Neuronal stem cell (in vitro differentiated cells): ENCODE results near the gene SCRT2.

Source experiments
- DNase-seq: peaks from one replicate; pipeline ENCODE4 v3.0.0-alpha.2; 2013; ENCODE audit warnings: low spot score
- H2AFZ ChIP-seq: one replicate; pipeline ENCODE4 v1.6.1; 2013; ENCODE audit warnings: mild to moderate bottlenecking, low read length, inconsistent platforms
- H2AK5ac ChIP-seq: 2 replicates; pipeline ENCODE4 v1.6.1; 2013; ENCODE audit warnings: low read depth, mild to moderate bottlenecking, inconsistent platforms, low read length, moderate library complexity, mixed read lengths
- H2BK120ac ChIP-seq: 2 replicates; pipeline ENCODE4 v1.6.1; 2013; ENCODE audit warnings: low read depth, mild to moderate bottlenecking, inconsistent platforms, low read length, moderate library complexity, mixed read lengths
- H2BK12ac ChIP-seq: one replicate; pipeline ENCODE4 v1.6.1; 2013; ENCODE audit warnings: low read length, inconsistent platforms
- H2BK15ac ChIP-seq: 2 replicates; pipeline ENCODE4 v1.6.1; 2013; ENCODE audit warnings: mild to moderate bottlenecking, low read length, inconsistent platforms, mixed read lengths
- H2BK5ac ChIP-seq: one replicate; pipeline ENCODE4 v1.6.1; 2013; ENCODE audit warnings: inconsistent platforms, mild to moderate bottlenecking, low read length, moderate library complexity
- H3K14ac ChIP-seq: one replicate; pipeline ENCODE4 v1.6.1; 2013; ENCODE audit warnings: low read length, inconsistent platforms
- H3K18ac ChIP-seq: 2 replicates; pipeline ENCODE4 v1.6.1; 2013; ENCODE audit warnings: low read length, inconsistent platforms
- H3K23ac ChIP-seq: 2 replicates; pipeline ENCODE4 v1.6.1; 2013; ENCODE audit warnings: low read depth, mild to moderate bottlenecking, mixed read lengths, low read length, inconsistent platforms; ENCODE audit not compliant: poor library complexity
- H3K27ac ChIP-seq: replicated peaks from 3 replicates; pipeline ENCODE4 v1.5.1; 2013; ENCODE audit warnings: low read length, inconsistent platforms
- H3K27me3 ChIP-seq, 3 experiments: 2 replicates each; pipeline ENCODE4 v1.6.1; 2013; ENCODE audit warnings: low read length in 3 of 3, mild to moderate bottlenecking in 2 of 3, inconsistent platforms in 1 of 3, low read depth in 1 of 3, mixed read lengths in 1 of 3, moderate library complexity in 1 of 3; ENCODE audit not compliant: control insufficient read depth in 3 of 3, insufficient read depth in 3 of 3
- H3K36me3 ChIP-seq, 2 donors: replicated peaks in 1 of 2; 2 replicates each; pipeline ENCODE4 v1.6.1; 2013; ENCODE audit warnings: low read length in 2 of 2; ENCODE audit not compliant: control insufficient read depth in 2 of 2, insufficient read depth in 2 of 2
- H3K4ac ChIP-seq: 2 replicates; pipeline ENCODE4 v1.6.1; 2013; ENCODE audit warnings: inconsistent platforms, mild to moderate bottlenecking, low read length, moderate library complexity
- H3K4me1 ChIP-seq, 2 donors: 1 replicate in 1 of 2; 2 replicates in 1 of 2; pipeline ENCODE4 v1.6.1; 2013; ENCODE audit warnings: low read length in 2 of 2, low read depth in 1 of 2; ENCODE audit not compliant: control insufficient read depth in 2 of 2, insufficient read depth in 1 of 2
- H3K4me2 ChIP-seq: one replicate; pipeline ENCODE4 v1.6.1; 2013; ENCODE audit warnings: mild to moderate bottlenecking, low read length, inconsistent platforms; ENCODE audit not compliant: insufficient read depth, poor library complexity, severe bottlenecking
- H3K4me3 ChIP-seq, 2 donors: 2 replicates each; pipeline ENCODE4 v1.5.1; 2013; ENCODE audit warnings: low read length in 2 of 2, mild to moderate bottlenecking in 2 of 2, inconsistent platforms in 1 of 2, moderate library complexity in 1 of 2
- H3K79me1 ChIP-seq: one replicate; pipeline ENCODE4 v1.6.1; 2013; ENCODE audit warnings: low read depth, mild to moderate bottlenecking, inconsistent platforms, low read length, moderate library complexity
- H3K9ac ChIP-seq: one replicate; pipeline ENCODE4 v1.6.1; 2013; ENCODE audit warnings: mild to moderate bottlenecking, low read depth, low read length, inconsistent platforms; ENCODE audit not compliant: poor library complexity
- H3K9me3 ChIP-seq, 2 donors: replicated peaks in 1 of 2; 2 replicates each; pipeline versions ENCODE3 to v1.6.1; 2013; ENCODE audit warnings: low read length in 2 of 2, mild to moderate bottlenecking in 2 of 2, inconsistent platforms in 1 of 2, low read depth in 1 of 2, mixed read lengths in 1 of 2, moderate library complexity in 1 of 2; ENCODE audit not compliant: control insufficient read depth in 2 of 2, insufficient read depth in 1 of 2
- H4K8ac ChIP-seq: one replicate; pipeline ENCODE4 v1.6.1; 2013; ENCODE audit warnings: low read depth, mild to moderate bottlenecking, inconsistent platforms, low read length, moderate library complexity
- H4K91ac ChIP-seq: one replicate; pipeline ENCODE4 v1.6.1; 2013; ENCODE audit warnings: low read length, low read depth, mild to moderate bottlenecking, inconsistent platforms; ENCODE audit not compliant: poor library complexity
- WGBS, 2 donors: extraction: QIAGEN DNeasy Blood & Tissue Kit; methylation state at CpG; one replicate each; pipeline ENCODE4 v1.1.7; 2013; ENCODE audit warnings: missing lambda C conversion rate in 2 of 2, mixed read lengths in 1 of 2; ENCODE audit not compliant: insufficient read length in 2 of 2, insufficient replicate concordance in 1 of 2; ENCODE audit errors: extremely low coverage in 2 of 2; 5-methylcytosine and 5-hydroxymethylcytosine counted together

The SCRT2 gene

DNA sequence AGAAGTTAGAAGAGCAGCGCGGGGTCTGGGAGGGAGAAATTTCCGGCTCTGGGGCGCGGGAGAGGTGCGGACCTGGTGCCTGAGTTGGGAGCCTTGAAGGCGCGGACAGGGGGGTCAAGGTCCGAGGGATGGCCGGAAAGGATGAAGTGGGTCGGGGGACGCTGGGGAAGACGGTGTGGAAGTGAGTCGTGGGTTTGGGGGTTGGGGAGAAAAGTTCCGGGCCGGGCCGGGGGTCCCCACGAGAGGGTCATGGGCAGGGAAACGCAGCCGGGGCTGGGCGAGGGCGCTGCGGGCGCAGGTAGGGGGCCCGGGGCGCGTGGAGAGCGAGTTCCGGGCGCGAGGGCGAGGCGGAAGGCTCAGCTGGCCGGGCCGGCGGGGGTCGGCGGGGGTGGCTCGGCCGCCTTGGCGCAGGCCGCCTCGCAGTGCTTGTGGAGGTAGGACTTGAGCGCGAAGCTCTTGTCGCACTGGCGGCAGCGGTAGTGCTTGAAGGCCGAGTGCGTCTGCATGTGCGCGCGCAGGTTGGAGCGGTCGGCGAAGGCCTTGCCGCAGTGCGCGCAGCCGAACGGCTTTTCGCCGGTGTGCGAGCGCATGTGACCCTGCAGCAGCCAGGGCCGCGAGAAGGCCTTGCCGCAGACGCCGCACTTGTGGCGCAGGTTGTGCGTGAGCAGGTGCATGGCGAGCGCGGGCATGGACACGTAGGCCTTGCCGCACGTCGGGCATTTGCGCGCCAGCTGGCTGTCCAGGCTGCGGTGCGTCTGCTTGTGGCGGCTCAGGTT is 12.1 kb downstream of the SCRT2 start:
- Histone ChIP-seq H3K23ac (no peak overlapping the region), H2AK5ac (peak overlapping the region; percentile 23), H2BK120ac (no peak overlapping the region), H4K91ac (no peak overlapping the region), H3K9ac (no peak overlapping the region), H3K18ac (peak overlapping the region; percentile 29), H3K4me1 (peaks cover 10 to 16% of the 10 kb centered on the region in 2 donors), H2BK5ac (no peak overlapping the region), H2AFZ (no peak overlapping the region), H3K14ac (no peak overlapping the region), H3K27me3 (peaks cover 0 to 64% (median 44%) of the 10 kb centered on the region in 3 experiments), H3K4ac (no peak overlapping the region), H3K36me3 (no peaks in the 10 kb centered on the region), H2BK12ac (peak overlapping the region; percentile 77), H3K79me1 (no peaks in the 10 kb centered on the region), H2BK15ac (peak overlapping the region; percentile 3), H3K27ac (no peak overlapping the region), H3K4me2 (no peak overlapping the region), H3K4me3 (no peak overlapping the region), H3K9me3 (no peaks in the 10 kb centered on the region), H4K8ac (no peak overlapping the region)
- WGBS, 2 donors, result no CpG with 5 or more reads among the region's 84 CpGs
- no peak for DNase-seq

DNA sequence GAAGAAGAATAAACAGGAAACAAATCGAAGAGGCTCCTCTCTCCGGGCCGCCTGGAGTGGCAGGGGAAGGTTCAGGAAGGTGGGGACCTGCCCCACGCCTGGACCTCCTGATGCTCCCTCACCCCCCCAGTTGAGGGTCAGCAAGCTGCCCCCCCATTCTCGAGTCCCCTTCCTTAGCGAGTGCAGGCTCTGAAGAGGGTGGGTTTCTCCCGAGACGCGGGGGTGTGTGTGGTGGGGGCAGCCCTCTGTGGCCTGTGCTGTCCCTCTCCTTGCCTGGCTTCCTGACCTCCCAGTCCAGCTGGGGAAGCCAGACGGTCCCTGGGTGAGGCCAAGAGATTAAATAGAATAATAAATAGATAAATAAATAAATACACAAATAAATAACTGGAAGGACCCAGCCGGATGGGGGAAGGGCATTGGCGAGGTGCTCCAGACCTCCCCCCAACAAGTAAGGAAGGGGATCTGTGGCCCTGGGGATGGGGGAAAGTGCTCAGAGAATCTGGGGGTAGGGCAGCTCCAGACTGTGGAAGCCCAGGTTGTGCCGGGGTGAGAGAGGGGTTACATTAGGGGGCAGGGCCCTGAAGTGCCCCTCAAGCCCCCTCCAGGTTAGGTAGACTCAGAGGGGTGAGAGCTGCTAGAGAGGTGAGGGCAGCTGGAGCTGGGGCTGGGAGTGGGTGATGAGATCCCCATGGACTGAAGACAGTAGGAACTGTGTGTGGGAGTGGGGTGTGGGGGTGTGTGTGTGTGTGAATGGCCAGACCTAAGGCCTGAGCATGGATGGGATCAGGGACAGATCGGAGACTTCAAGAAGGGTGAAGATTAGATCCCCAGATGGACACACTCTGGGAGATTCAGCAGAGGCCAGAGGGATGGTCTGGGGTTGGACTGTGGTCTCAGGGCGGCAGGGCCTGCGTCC is 13.1 kb downstream of the SCRT2 start:
- Histone ChIP-seq H3K4me2 (no peak overlapping the region), H3K18ac (peak overlapping the region; percentile 86), H3K4ac (no peak overlapping the region), H3K79me1 (no peaks in the 10 kb centered on the region), H3K4me1 (peaks cover 10 to 17% of the 10 kb centered on the region in 2 donors), H3K4me3 (no peak overlapping the region), H4K91ac (no peak overlapping the region), H3K27ac (no peak overlapping the region), H2AK5ac (peak overlapping the region; percentile 23), H3K27me3 (peaks cover 0 to 72% (median 44%) of the 10 kb centered on the region in 3 experiments), H2AFZ (peak overlapping the region; percentile 79), H2BK120ac (no peak overlapping the region), H2BK12ac (no peak overlapping the region), H3K23ac (no peak overlapping the region), H3K9me3 (no peaks in the 10 kb centered on the region), H3K14ac (no peak overlapping the region), H2BK5ac (peak overlapping the region; percentile 62), H3K9ac (no peak overlapping the region), H4K8ac (no peak overlapping the region), H3K36me3 (no peaks in the 10 kb centered on the region), H2BK15ac (peak overlapping the region; percentile 65)
- no CpG with 5 or more reads among the region's 16 CpGs for WGBS, 2 donors
- no peak for DNase-seq

DNA sequence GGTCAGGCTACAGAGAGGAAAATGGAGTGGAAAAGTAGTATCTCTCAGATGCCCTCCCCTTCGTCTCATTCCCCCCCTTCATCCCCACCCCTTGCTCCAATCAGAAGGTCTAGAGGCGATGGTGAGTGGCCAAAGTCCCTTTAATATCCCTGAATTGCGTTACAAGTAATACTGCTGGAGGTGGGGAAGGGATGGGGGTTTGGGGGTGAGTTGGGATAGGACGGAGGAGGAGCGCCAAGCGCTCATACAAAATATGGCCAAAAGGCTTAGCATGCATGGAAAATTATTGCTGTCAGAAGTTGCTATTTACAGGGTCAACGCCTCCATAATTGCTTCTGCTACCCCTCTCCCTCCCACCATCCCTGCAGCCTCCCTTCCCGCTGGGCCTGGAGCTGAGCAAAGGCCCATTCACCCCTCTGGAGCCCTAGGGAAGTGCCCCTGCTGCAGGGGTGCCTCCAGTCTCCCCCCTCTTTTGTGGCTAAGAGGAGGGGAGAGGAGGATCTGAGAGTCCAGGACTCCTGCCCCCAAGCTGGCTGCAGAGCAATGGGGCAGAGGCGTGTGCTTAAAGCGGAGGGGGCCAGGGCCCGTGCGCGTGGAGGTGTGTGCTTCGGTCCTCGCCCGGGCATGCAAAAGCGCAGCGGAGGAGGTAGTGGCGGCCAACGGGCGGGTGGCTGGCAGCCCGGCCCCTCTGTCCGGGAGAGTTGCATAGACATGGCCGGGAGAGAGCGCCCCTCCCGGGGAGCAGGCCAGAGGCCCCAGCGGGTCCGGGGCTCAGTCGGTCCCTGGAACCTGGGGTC is 13.9 kb downstream of the SCRT2 start:
- no peaks in the 10 kb centered on the region for H3K79me1 ChIP-seq
- H3K14ac ChIP-seq, result peak overlapping the region; percentile 10
- no peak for DNase-seq
- H3K9me3 ChIP-seq, result no peaks in the 10 kb centered on the region
- H2AK5ac ChIP-seq, result peak overlapping the region; percentile 40
- H3K27me3 ChIP-seq, result peaks cover 0 to 79% (median 44%) of the 10 kb centered on the region in 3 experiments
- H3K4me3 ChIP-seq, result no peak overlapping the region
- H2BK120ac ChIP-seq, result no peak overlapping the region
- no peaks in the 10 kb centered on the region for H3K36me3 ChIP-seq
- peak overlapping the region; percentile 86 for H3K18ac ChIP-seq
- peak overlapping the region; percentile 65 for H2BK15ac ChIP-seq
- no CpG with 5 or more reads among the region's 29 CpGs for WGBS, 2 donors
- H2BK5ac ChIP-seq, result peak overlapping the region; percentile 70
- H4K91ac ChIP-seq, result no peak overlapping the region
- H2AFZ ChIP-seq, result peak overlapping the region; percentile 79
- peak overlapping the region; percentile 33 for H2BK12ac ChIP-seq
- H3K4me2 ChIP-seq, result no peak overlapping the region
- H3K23ac ChIP-seq, result no peak overlapping the region
- peaks cover 10 to 17% of the 10 kb centered on the region in 2 donors for H3K4me1 ChIP-seq
- peak overlapping the region; percentile 61 for H3K9ac ChIP-seq
- no peak overlapping the region for H3K4ac ChIP-seq
- no peak overlapping the region for H4K8ac ChIP-seq
- no peak overlapping the region for H3K27ac ChIP-seq
